Endothelial cell of hepatic sinusoid (primary cell): Measurements from ENCODE around the gene FBXO31.

Experiments used
- in situ Hi-C: cut with HindIII; loops from 2 replicates; pipeline ENCODE4 v1.10.0; 2017; ENCODE audit warnings: low sequenced_read_pairs

The FBXO31 gene

DNA sequence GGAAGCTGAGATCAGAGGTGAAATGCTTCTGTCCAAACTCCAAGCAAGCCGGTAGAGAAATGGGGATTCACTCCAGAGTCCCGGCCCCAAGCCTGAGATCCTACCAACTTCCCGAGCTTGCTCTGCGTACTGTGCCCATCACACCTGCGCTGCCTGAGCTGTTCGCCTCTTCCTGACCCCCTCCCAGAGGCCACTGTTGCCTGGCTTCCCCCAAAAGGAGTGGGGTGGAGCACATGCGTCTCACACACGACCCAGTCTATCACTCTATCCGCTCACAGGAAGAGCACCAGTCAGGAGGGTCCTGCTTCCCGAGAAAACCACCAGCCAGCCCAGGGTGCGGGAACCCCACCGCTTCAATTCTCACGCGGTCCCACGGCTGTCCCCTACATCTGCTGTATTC lies 52.9 kb downstream of the FBXO31 start:
- in situ Hi-C loops: no loop called here

- in situ Hi-C loops: no loop called here
These were observed 53.3 kb downstream of the FBXO31 start for GRCh38 chr16:87330257-87330624.

DNA sequence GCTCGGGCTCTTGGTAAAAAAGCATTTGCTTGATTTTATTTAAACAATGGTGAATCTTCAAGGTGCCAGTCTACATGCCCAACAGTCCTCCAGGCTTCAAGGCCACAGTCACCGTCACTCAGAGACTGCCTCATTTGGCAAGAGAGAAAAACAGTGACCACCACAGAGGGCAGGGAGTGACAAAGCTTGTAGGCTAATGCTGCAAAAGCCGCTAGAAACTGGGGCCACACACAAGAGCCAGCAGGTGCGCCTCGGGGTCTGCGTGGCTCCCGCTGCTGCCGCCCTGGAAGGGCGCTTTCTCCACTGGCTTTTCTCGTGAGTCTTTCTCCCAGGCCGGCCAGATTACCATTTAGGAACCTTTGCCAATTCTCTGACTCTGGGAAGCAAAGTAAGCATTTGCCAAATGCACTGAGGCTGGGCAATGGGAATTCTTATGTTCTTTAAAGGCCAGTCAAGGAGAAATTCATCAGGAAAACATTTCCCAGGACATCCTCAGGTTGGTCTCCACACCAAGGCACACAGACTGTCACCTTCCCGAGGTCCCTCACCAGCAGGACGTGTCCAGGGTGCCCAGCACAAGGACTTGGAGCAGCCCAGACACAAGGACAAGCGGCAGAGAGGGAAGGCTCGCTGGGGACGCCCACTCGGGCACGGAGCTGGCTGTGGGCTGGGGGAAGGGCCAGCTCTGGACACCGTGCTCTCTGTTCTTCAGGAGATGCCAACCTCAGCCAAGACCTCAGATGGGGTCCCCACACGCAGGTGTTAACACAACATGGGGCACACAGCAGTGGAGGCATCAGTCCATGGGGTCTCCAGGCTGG lies 53.9 kb downstream of the FBXO31 start:
- in situ Hi-C loops: no loop called here

DNA sequence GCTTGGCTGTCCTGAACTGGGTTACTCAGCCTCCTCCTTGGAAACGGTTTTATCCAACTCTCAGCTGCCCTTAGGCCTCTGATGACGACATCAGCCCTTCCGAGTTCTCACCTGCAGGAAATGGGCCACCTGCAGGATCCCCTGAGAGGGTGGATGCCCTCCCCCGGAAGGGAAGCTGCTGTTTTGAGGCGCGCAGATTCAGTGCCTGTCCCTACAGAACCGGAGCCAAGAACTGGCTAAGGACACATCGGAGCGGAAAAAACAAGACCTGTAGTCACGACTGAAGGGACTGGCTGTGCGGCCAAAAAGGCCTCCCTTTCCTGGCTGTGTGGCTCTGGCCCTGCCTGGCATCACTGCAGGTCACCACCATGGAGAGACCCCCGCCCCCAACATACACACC lies 54.7 kb downstream of the FBXO31 start:
- in situ Hi-C loops: no loop called here

GRCh38 chr16:87327798-87328495 lies 55.6 kb downstream of the FBXO31 start:
- in situ Hi-C loops: no loop called here

GRCh38 chr16:87326151-87326571 lies 57.4 kb downstream of the FBXO31 start:
- in situ Hi-C loops: no loop called here

DNA sequence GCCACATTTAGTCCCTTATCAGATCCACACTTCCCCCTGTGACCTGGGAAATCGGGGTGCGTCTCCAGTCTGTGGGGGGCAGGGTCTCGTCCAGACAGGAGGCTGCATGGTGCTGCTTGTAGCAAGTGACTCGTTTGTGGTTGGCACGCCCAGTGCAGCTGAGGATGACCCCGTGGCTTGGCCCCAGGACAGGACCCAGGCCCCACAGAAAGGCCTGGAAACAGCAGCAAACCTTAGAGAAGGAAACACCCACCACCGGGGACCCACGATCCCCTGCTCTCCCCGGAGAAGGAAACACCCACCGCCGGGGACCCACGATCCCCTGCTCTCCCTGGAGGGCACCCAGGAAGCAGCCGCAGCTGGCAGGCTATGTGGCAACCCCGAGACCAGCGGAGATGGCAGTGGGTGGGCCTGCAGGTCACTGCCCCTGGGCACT lies 58.1 kb downstream of the FBXO31 start:
- in situ Hi-C loops: no loop called here

DNA sequence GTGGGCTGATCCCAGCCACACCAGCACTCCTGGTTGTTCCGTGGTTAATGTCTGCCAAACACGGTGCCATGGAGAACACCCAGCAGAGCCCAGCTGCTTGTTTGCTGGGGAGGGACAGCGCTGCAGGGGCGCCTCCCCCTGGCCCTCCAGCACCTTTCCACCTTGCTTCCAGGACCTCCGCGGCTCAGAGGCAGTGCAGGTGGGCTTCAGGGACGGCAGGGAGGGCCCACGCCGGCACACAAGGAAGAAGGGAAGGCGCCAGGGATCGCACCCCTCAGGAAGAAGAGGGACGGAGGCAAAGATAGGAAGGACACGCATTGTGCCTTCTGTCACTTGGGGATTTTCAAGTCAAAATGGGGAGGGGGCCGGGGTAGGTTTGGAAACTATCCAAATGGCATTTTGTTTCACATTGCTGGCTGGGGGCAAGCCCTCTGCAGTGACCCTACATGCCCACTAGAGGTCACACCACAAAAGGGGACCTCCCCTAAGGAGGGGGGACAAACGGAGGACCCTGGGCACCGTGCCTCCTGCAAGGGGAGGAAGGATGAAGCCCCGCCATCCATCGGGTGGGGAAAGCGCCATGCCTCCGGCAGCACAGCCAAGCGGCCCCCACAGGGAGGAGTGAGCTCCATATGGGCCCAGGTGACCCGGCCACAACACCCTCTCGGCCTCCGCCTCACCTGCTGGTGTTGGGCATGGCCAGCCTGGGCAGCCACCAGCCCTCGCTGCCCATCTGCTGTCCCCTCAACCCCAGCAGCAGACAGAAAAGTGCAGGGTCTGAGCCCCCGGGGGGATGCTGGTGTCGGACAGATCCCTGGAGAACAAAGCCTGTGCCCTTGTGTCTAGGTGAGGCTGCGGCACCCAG lies 58.9 kb downstream of the FBXO31 start:
- in situ Hi-C loops: no loop called here

DNA sequence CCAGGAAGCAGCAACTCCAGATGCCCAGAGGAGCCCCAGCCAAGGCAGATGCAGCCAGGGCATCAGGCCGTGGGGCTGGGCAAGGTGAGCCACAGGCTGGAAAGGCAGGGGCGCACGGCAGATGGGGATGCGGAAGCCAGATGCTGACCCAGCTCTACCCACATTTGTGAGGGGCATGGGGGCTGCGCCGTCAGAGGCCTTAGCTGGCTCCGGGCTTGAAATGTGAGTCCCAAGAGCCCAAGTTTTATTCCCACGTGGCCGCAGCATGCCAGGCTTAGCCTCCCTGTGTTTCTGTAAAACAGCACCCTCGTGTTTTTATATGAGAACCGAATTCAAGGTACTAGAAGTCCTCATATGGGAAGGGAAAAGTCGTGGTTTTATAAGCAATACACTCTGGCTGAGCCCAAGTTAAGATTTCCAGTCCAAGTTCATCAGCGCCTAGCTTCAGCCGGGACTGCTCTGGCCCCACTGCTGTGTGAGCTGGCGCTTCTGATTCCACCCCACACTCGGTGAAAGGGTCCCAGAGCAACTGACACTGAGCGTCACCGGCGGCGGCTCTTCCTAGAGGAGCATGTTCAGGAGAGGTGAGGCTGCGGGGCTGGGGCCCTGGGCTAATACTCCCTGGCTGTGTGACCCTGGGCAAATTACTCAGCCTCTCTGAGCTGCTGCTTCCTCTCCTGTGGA lies 59.7 kb downstream of the FBXO31 start:
- in situ Hi-C loops: no loop called here

GRCh38 chr16:87322833-87323726 lies 60.5 kb downstream of the FBXO31 start:
- in situ Hi-C loops: no loop called here

DNA sequence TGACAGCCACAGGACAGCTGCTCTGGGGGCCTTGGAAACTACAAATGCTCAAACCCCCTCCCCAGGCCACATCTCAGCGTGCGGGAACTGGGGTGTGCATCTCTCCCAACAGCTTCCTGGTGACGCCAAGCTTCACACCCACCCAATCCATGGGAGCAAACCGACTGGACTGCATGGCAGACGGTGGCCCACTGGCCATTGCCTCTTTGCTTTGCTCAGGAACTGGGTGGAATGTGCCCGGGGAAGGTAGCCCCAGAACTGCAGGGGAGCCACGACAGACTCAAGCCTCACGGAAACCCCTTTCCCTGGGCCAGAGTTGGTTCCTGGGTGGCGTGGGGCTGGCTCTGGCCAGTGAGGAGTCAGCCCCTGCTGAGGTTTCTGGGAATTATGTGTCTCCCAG lies 61.2 kb downstream of the FBXO31 start:
- in situ Hi-C loops: no loop called here

DNA sequence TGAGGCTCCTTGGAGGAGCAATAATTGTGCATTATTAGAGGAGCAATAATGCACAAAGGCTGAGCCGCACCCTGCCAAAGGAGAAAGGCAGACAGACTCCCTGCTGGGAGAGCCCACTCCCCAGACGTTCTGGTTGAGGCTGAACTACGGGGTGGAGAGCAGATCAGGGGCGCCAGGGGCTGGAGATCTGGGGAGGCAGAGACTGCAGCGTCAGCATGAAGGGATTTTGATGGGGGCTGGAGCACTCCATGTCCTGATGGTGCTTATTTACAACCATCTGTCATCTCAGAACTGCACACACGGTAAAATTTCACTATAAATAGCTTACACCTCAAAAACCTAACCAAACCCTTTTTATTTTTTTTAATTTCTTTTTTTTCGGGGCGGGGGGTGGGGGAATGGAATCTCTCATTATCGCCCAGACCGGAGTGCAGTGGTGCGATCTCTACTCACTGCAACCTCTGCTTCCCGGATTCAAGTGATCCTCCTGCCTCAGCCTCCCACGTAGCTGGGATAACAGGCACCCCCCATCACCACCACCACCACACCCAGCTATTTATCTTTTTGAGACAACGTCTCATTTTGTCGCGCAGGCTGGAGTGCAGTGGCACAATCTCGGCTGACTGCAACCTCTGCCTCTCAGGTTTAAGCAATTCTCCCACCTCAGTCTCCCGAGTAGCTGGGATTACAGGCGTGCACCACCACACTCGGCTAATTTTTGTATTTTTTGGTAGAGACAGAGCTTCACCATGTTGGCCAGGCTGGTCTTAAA lies 62.1 kb downstream of the FBXO31 start:
- in situ Hi-C loops: no loop called here

GRCh38 chr16:87320510-87321227 lies 62.9 kb downstream of the FBXO31 start:
- in situ Hi-C loops: no loop called here

- in situ Hi-C loops: no loop called here
These were observed 63.5 kb downstream of the FBXO31 start for GRCh38 chr16:87319997-87320491.

DNA sequence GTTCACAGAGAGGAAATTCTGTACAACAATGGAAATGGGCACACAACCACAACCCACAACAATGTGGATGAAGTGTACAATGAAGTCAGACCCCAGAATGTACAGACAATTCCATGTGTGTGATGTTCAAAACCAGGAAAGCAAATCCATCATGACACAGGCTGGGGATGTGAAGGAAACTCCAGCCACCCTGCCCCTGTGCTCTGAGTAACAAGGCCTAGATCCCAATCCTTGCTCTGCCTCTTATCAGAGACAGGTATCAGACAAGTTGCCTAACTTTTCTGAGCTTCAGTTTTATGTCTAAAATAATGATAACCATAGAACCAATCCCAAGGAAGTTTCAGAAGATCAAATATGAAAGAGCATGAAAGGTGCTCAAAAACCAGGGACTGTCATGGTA lies 64.6 kb downstream of the FBXO31 start:
- in situ Hi-C loops: no loop called here

DNA sequence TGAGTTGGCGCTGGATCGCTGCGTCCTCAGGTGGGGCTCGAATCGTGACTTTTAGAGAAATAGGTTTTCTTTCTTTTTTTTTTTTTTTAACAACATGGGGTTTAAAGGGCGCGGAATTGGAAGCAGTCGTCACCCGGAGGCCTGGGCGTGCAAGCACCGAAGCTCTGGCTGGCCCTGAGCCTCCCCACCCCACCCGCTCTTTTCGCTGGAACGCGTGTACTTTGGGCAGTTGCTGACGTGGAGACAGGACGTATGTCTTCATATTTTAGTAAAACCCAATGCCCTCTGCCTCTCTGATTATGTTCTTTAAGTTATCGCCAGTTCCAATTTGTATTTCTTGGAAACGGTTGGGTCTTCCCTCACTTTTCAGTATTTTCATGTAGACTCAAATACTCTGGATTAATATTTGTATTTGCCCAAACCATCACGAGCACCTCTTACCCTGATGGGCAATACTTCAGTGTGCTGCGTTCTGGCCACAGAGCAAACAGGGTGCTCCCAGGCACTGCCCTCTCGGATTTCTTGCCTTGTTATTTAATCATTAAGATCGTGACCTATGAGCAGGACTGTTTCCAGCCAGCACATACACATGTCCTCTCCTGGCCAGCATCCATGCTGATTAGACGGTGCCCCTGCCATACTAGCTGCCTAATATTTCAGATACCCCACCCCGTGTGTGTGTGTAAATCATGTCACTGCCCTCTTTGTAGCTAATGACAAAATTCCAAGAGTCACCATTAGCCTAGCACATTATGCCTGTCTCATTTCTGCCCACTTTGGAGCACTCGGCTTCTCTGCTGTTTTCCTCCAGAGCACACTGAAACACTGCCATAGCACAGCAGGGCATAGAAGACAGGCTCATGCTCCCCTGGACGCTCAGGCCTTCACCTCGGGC lies 65.6 kb downstream of the FBXO31 start:
- in situ Hi-C loops: no loop called here
